SK-N-SH treated with all-trans-retinoic acid at 6 μM for 48 hours (cell line): Measurements from ENCODE around the gene SNX11.

Experiments used
- ARNTL ChIP-seq: fragments of 450-650 bp; formaldehyde crosslinking; IDR thresholded peaks from 2 replicates; pipeline ENCODE4 v1.5.0; 2020; ENCODE audit warnings: low read depth, mild to moderate bottlenecking, moderate library complexity, borderline replicate concordance
- CREB5 ChIP-seq: fragments of 250-450 bp; sonication (Bioruptor Pico); IDR thresholded peaks from 2 replicates; pipeline ENCODE4 v1.5.1; 2020; ENCODE audit warnings: low read depth, mild to moderate bottlenecking, moderate library complexity
- CSDC2 ChIP-seq: fragments of 250-450 bp; sonication (Bioruptor Pico); IDR thresholded peaks from 2 replicates; pipeline ENCODE4 v1.5.0; 2020; ENCODE audit warnings: mild to moderate bottlenecking, moderate library complexity
- CSRNP3 ChIP-seq: fragments of 250-450 bp; sonication (Bioruptor Pico); IDR thresholded peaks from 2 replicates; pipeline ENCODE4 v1.5.1; 2021; ENCODE audit warnings: mild to moderate bottlenecking, moderate library complexity
- ESRRG ChIP-seq: fragments of 250-450 bp; sonication (Bioruptor Pico); IDR thresholded peaks from 2 replicates; pipeline ENCODE4 v1.6.1; 2021; ENCODE audit warnings: mild to moderate bottlenecking
- OSR1 ChIP-seq: fragments of 250-450 bp; sonication (Bioruptor Pico); IDR thresholded peaks from 2 replicates; pipeline ENCODE4 v1.8.0; 2022; ENCODE audit warnings: moderate library complexity, mild to moderate bottlenecking, inconsistent platforms
- PATZ1 ChIP-seq: fragments of 250-450 bp; sonication (Bioruptor Pico); IDR thresholded peaks from 2 replicates; pipeline ENCODE4 v1.8.0; 2020; ENCODE audit warnings: mild to moderate bottlenecking, moderate library complexity, borderline replicate concordance
- POU6F1 ChIP-seq: fragments of 250-450 bp; sonication (Bioruptor Pico); IDR thresholded peaks from 2 replicates; pipeline ENCODE4 v1.8.0; 2021; ENCODE audit warnings: low read depth, mild to moderate bottlenecking, moderate library complexity, borderline replicate concordance
- RARB ChIP-seq: fragments of 250-450 bp; sonication (Bioruptor Pico); IDR thresholded peaks from 2 replicates; pipeline ENCODE4 v1.8.0; 2021; ENCODE audit warnings: mild to moderate bottlenecking, moderate library complexity
- TOX ChIP-seq: fragments of 250-450 bp; sonication (Bioruptor Pico); IDR thresholded peaks from 2 replicates; pipeline ENCODE4 v1.8.0; 2021; ENCODE audit warnings: mild to moderate bottlenecking, moderate library complexity, borderline replicate concordance
- TSHZ2 ChIP-seq: fragments of 250-450 bp; sonication (Bioruptor Pico); IDR thresholded peaks from 2 replicates; pipeline ENCODE4 v1.5.0; 2020; ENCODE audit warnings: mild to moderate bottlenecking, moderate library complexity
- ZFP3 ChIP-seq: fragments of 250-450 bp; sonication (Bioruptor Pico); IDR thresholded peaks from 2 replicates; pipeline ENCODE4 v1.5.0; 2020; ENCODE audit warnings: mild to moderate bottlenecking, moderate library complexity
- ZFP30 ChIP-seq: fragments of 450-650 bp; formaldehyde crosslinking; IDR thresholded peaks from 2 replicates; pipeline ENCODE4 v1.5.0; 2022; ENCODE audit warnings: mild to moderate bottlenecking, moderate library complexity
- ZNF565 ChIP-seq: fragments of 450-650 bp; formaldehyde crosslinking; conservative IDR thresholded peaks from 2 replicates; pipeline ENCODE4 v1.5.0; 2020; ENCODE audit warnings: low read depth, mild to moderate bottlenecking, moderate library complexity

GRCh38 chr17:48169926-48170325 is 62.4 kb downstream of the SNX11 start:
- no peak for TF ChIP-seq ZFP3 (CRISPR knock-in tag)
- TF ChIP-seq TOX (CRISPR knock-in tag) = no peak
- no peak for TF ChIP-seq PATZ1 (CRISPR knock-in tag)
- no peak for TF ChIP-seq CSRNP3
- no peak for TF ChIP-seq ZFP30 (CRISPR knock-in tag)
- no peak for TF ChIP-seq ARNTL (CRISPR knock-in tag)
- no peak for TF ChIP-seq CREB5 (CRISPR knock-in tag)
- no peak for TF ChIP-seq ZNF565 (CRISPR knock-in tag)
- no peak for TF ChIP-seq RARB
- no peak for TF ChIP-seq POU6F1
- TF ChIP-seq CSDC2 (CRISPR knock-in tag) = no peak
- no peak for TF ChIP-seq OSR1 (CRISPR knock-in tag)
- no peak for TF ChIP-seq TSHZ2 (CRISPR knock-in tag)
- TF ChIP-seq ESRRG = no peak
